ENCODE results near the gene DUSP2. TPM values are rescaled to one million over a fixed set of nuclear protein-coding genes. Genes with fewer than 3 reads are reported as not detected.

The DUSP2 gene, protein sequence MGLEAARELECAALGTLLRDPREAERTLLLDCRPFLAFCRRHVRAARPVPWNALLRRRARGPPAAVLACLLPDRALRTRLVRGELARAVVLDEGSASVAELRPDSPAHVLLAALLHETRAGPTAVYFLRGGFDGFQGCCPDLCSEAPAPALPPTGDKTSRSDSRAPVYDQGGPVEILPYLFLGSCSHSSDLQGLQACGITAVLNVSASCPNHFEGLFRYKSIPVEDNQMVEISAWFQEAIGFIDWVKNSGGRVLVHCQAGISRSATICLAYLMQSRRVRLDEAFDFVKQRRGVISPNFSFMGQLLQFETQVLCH
- 11.1 and 13.2 TPM in 2 replicates for total RNA-seq (2014; rRNA removed; shearing (Covaris generic))
- 28.1 and 50.2 TPM in 2 replicates for polyA plus RNA-seq (2014; cell fraction: nucleus; rRNA removed)

GRCh38 chr2:96145036-96145847, at the start of gene DUSP2:
Gene DUSP2, minus strand, starts transcription at chr2:96145440. Its CDS starts 86 bp downstream, at chr2:96145354.
- DNase-seq (ENCODE audit: extremely low read depth, low read depth): peak; percentile 50

DNA sequence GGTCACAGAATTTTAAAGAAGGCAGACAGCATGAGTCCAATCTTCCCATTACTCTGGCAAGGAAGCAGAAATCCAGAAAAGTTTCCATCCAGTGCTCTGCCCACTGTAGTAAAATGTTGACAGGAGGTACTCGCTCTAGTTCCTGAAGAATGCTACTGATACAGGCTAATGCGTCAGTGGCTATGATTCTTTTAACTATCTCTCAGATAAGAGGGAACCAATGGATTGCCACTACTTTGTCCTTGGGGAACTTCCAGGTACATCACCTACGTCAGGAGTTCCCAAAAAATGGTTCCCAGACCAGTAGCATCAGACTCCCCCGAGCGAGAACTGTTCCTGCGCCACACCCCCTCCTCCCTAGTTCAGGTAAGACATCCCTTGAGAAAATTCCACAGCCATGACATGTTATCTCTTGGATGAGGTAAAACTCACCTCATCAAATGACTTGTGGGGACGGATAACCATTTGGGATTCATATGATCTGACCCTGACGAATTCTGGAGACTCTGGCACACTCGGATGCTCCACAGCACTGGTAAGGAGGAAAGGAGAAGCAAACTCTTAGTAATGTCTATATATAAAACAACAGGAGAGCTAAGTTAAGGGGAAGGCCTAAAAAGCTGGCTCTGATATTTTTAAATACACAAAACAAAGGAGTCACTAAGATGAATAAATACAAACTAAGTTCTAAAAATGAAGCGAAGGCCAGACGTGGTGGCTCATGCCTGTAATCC, 46.9 kb upstream of the DUSP2 start:
- DNase-seq (ENCODE audit: extremely low read depth, low read depth): no peak

DNA sequence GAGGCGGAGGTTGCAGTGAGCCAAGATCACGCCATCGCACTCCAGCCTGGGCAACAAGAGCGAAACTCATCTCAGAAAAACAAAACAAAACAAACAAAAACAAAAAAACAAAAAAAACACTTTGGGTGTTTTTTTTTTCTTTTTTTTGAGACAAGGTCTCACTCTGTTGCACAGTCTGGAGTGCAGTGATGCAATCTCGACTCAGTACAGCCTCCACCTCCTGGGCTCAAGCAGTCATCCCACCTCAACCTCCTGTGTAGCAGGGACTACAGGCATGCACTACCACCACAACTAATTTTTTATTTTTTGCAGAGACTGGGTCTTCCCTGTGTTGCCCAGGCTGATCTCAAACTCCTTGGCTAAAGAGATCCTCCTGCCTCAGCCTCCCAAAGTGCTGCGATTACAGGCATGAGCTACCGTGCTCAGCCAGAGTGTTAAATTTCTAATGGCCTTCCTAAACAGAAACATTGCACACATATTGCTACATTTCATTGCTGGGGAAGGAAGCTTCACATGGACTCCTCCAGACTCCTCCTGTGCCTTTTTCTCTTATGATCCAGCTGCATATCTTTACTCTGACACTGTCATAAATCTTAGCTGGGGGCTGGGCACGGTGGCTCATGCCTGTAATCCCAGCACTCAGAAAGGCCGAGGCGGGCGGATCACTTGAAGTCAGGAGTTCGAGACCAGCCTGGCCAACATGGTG, 43.7 kb upstream of the DUSP2 start:
- DNase-seq (ENCODE audit: extremely low read depth, low read depth): no peak

DNA sequence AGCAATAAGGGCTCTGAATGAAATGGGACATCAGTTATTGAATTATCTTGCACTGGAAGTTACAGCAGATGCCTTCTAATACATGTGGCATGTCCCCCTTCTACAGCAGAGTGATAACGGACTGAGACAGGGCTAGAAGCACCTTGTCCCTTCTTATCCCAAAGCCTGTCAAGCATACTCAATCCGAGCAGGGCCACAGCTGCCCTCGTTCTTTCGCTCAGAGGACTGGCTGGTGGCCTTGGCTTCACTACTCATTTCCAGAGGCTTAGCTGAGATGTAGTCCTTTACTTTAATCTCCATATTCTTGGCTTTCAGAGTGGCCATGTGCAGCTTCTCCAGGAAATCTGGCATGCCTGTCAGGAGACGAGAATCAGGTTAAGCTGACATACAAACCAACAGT, 41.3 kb upstream of the DUSP2 start:
- no peak for DNase-seq (ENCODE audit: extremely low read depth, low read depth)

- DNase-seq (ENCODE audit: extremely low read depth, low read depth): no peak
Measured at GRCh38 chr2:96185516-96185915, 40.3 kb upstream of the DUSP2 start.

GRCh38 chr2:96184989-96185388, 39.7 kb upstream of the DUSP2 start:
- no peak for DNase-seq (ENCODE audit: extremely low read depth, low read depth)

DNA sequence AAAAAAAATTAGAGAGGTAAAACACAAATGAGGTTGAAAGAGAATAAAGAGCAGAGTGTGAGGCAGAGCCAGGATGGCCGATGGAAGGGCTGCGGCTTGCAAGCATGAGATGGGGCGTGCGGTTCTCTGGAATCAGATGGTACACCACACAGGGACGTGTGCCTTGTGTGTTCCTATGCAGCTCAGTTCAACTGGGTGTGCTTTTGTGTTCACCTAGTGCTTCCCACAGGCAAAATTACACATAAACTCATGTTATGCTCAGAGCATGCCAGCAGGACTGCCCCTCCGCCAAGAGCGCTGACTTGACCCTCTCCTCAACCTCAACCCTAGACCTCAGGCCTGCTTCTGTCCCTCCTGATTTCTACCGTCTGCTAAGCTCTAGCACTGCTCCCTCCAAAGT, 38.9 kb upstream of the DUSP2 start:
- no peak for DNase-seq (ENCODE audit: extremely low read depth, low read depth)

DNA sequence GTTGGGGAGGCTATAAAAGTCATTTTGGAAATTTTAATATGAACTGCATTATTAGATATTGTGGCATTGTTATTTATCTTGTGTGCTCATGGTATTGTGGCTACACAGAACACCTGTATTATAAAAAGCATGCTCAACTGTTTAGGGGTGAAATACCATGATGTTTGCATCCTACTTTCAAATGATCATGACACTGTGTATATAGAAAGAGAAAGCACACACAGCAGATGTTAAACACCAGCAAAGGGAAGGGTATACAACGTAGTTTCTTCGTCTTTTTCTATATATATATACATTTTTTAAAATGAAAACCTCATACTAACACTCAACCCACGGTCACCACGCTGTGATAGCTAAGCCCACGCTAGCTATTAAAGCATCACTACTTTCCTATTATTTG, 36.3 kb upstream of the DUSP2 start:
- DNase-seq (ENCODE audit: extremely low read depth, low read depth): no peak

GRCh38 chr2:96180521-96180920, 35.3 kb upstream of the DUSP2 start:
- DNase-seq (ENCODE audit: extremely low read depth, low read depth): no peak

DNA sequence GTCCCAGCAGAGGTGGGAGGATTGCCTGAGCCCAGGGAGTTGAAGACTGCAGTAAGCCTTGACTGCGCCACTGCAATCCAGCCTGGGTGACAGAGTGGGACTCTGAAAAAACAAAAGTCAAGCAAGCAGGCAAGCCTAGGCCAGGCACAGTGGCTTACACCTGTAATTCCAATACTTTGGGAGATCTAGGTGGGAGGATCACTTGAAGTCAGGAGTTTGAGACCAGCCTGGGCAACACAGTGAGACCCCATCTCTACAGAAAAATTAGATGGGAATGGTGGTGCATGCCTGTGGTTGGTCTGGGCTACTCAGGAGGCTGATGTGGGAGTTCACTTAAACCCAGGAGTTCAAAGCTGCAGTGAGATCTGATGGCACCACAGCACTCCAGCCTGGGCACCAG, 34.8 kb upstream of the DUSP2 start:
- no peak for DNase-seq (ENCODE audit: extremely low read depth, low read depth)

- no peak for DNase-seq (ENCODE audit: extremely low read depth, low read depth)
Measured at GRCh38 chr2:96176661-96177060, 31.4 kb upstream of the DUSP2 start.

GRCh38 chr2:96175951-96176350, 30.7 kb upstream of the DUSP2 start:
- no peak for DNase-seq (ENCODE audit: extremely low read depth, low read depth)

GRCh38 chr2:96174251-96175144, 29.3 kb upstream of the DUSP2 start:
- peak; percentile 72 for DNase-seq (ENCODE audit: extremely low read depth, low read depth)

- no peak for DNase-seq (ENCODE audit: extremely low read depth, low read depth)
Measured at GRCh38 chr2:96171831-96172230, 26.6 kb upstream of the DUSP2 start.

DNA sequence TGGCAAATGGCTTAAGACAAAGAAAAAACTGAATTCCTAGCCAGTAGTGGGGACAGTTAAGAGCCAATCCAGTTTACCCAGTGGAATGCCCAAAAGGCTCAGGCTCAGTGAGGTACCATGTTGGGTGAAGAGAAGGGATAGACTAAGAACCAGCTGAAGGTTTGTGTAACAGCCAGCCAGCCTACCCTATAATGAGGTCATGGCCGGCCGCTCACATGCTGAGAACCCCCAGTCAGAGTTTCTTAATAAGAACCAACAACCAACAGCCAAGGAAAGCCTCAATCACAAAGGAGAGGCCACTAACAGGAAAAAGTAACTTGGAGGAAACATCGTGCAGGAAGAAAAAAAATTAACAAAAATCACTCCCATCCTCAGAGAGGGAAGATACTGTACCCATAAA, 25.4 kb upstream of the DUSP2 start:
- DNase-seq (ENCODE audit: extremely low read depth, low read depth): no peak

GRCh38 chr2:96169868-96170507, 24.7 kb upstream of the DUSP2 start:
- no peak for DNase-seq (ENCODE audit: extremely low read depth, low read depth)

GRCh38 chr2:96167407-96168013, 22.3 kb upstream of the DUSP2 start:
- DNase-seq (ENCODE audit: extremely low read depth, low read depth): no peak

- DNase-seq (ENCODE audit: extremely low read depth, low read depth): no peak
Measured at GRCh38 chr2:96164459-96165184, 19.4 kb upstream of the DUSP2 start.
